IMR-90 (cell line): ENCODE measurements around the gene PDZK1. TPM values are rescaled to one million over a fixed set of nuclear protein-coding genes. Genes with fewer than 3 reads are reported as not detected.

Experiments
- ATAC-seq: fragments of 200-7000 bp; cut with Tn5 transposase; 2 replicates; pipeline ENCODE4 v1.9.1; 2020; ENCODE audit warnings: low read depth, mild to moderate bottlenecking, moderate library complexity
- BruUV-seq: library from RNA; stranded (reverse); fragments of 400-500 nt; replicated peaks from 2 replicates; lab custom pipeline; 2021; lab: Mats Ljungman, UMichigan
- CTCF ChIA-PET: fragments of 300-600 bp; formaldehyde crosslinking; extraction: SDS; loops from one replicate; lab custom pipeline; 2021; ENCODE audit warnings: antibody characterized with exemption; lab: Yijun Ruan, JAX
- POLR2A ChIA-PET: fragments of 300-600 bp; sonication (Branson Sonifier 250); formaldehyde crosslinking; loops from one replicate; lab custom pipeline; 2022; ENCODE audit warnings: antibody characterized with exemption; ENCODE audit not compliant: unreplicated experiment; lab: Charles Lee
- DNase-seq: peaks from one replicate; pipeline ENCODE4 v3.0.0; 2013
- H2AFZ ChIP-seq: replicated peaks from 2 replicates; pipeline ENCODE3; 2013; ENCODE audit warnings: low read length, mild to moderate bottlenecking; ENCODE audit not compliant: poor library complexity
- H2AK5ac ChIP-seq: 2 replicates; pipeline ENCODE4 v1.6.1; 2013; ENCODE audit warnings: low read depth, low read length, inconsistent platforms
- H2AK9ac ChIP-seq: replicated peaks from 2 replicates; pipeline ENCODE3; 2013; ENCODE audit warnings: mild to moderate bottlenecking, low read depth, low read length, moderate library complexity; ENCODE audit not compliant: poor library complexity
- H2BK120ac ChIP-seq: 2 replicates; pipeline ENCODE4 v1.6.1; 2013; ENCODE audit warnings: low read depth, low read length, inconsistent platforms
- H2BK15ac ChIP-seq: 3 replicates; pipeline ENCODE4 v1.6.1; 2013; ENCODE audit warnings: low read depth, low read length, inconsistent platforms
- H2BK20ac ChIP-seq: 2 replicates; pipeline ENCODE4 v1.6.1; 2013; ENCODE audit warnings: low read depth, mild to moderate bottlenecking, inconsistent platforms, low read length, moderate library complexity
- H2BK5ac ChIP-seq: 2 replicates; pipeline ENCODE4 v1.6.1; 2013; ENCODE audit warnings: mild to moderate bottlenecking, low read depth, low read length, inconsistent platforms; ENCODE audit not compliant: poor library complexity, severe bottlenecking
- H3K14ac ChIP-seq: replicated peaks from 2 replicates; pipeline ENCODE4 v1.6.1; 2013; ENCODE audit warnings: low read depth, low read length, inconsistent platforms
- H3K18ac ChIP-seq: 2 replicates; pipeline ENCODE4 v1.6.1; 2013; ENCODE audit warnings: low read depth, low read length, control low read depth
- H3K23ac ChIP-seq: 2 replicates; pipeline ENCODE4 v1.6.1; 2013; ENCODE audit warnings: low read depth, low read length, inconsistent platforms
- H3K27ac ChIP-seq: 2 replicates; pipeline ENCODE4 v1.5.1; 2013; ENCODE audit warnings: mild to moderate bottlenecking, control low read depth, low read length; ENCODE audit not compliant: insufficient read depth
- H3K27me3 ChIP-seq: 2 replicates; pipeline ENCODE4 v1.6.1; 2013; ENCODE audit warnings: low read length; ENCODE audit not compliant: control insufficient read depth, insufficient read depth
- H3K36me3 ChIP-seq: 2 replicates; pipeline ENCODE4 v1.6.1; 2013; ENCODE audit warnings: low read length, mixed read lengths; ENCODE audit not compliant: control insufficient read depth, insufficient read depth
- H3K4ac ChIP-seq: 2 replicates; pipeline ENCODE4 v1.6.1; 2013; ENCODE audit warnings: low read depth, low read length, inconsistent platforms
- H3K4me1 ChIP-seq: 2 replicates; pipeline ENCODE4 v1.6.1; 2013; ENCODE audit warnings: low read length, mixed read lengths; ENCODE audit not compliant: control insufficient read depth, insufficient read depth
- H3K4me2 ChIP-seq: 2 replicates; pipeline ENCODE4 v1.6.1; 2013; ENCODE audit warnings: low read depth, mild to moderate bottlenecking, control low read depth, low read length, moderate library complexity
- H3K4me3 ChIP-seq: 2 replicates; pipeline ENCODE4 v1.5.1; 2013; ENCODE audit warnings: low read depth, mild to moderate bottlenecking, control low read depth, low read length, moderate library complexity; ENCODE audit not compliant: insufficient read depth
- H3K56ac ChIP-seq: 2 replicates; pipeline ENCODE4 v1.6.1; 2013; ENCODE audit warnings: low read length, inconsistent platforms; ENCODE audit not compliant: insufficient read depth; ENCODE audit errors: extremely low read depth
- H3K79me1 ChIP-seq, 2 experiments: 2 replicates each; pipeline ENCODE4 v1.6.1; 2013; ENCODE audit warnings: low read length in 2 of 2, inconsistent platforms in 1 of 2, low read depth in 1 of 2
- H3K9ac ChIP-seq: 2 replicates; pipeline ENCODE4 v1.6.1; 2013; ENCODE audit warnings: low read depth, low read length, control low read depth
- H3K9me1 ChIP-seq: 2 replicates; pipeline ENCODE4 v1.6.1; 2013; ENCODE audit warnings: low read length, inconsistent platforms; ENCODE audit not compliant: insufficient read depth
- H3K9me3 ChIP-seq: 2 replicates; pipeline ENCODE4 v1.6.1; 2013; ENCODE audit warnings: low read length; ENCODE audit not compliant: control insufficient read depth, insufficient read depth
- H4K20me1 ChIP-seq: 2 replicates; pipeline ENCODE4 v1.6.1; 2013; ENCODE audit warnings: low read length, inconsistent platforms; ENCODE audit not compliant: insufficient read depth
- H4K5ac ChIP-seq: 2 replicates; pipeline ENCODE4 v1.6.1; 2013; ENCODE audit warnings: mild to moderate bottlenecking, low read depth, low read length, control low read depth
- H4K8ac ChIP-seq, 2 experiments: 2 replicates each; pipeline ENCODE4 v1.6.1; 2013; ENCODE audit warnings: low read depth in 2 of 2, low read length in 2 of 2, control low read depth in 1 of 2, inconsistent platforms in 1 of 2
- H4K91ac ChIP-seq: 2 replicates; pipeline ENCODE4 v1.6.1; 2013; ENCODE audit warnings: low read depth, low read length, inconsistent platforms; ENCODE audit not compliant: insufficient read depth
- CEBPB ChIP-seq: IDR thresholded peaks from 2 replicates; pipeline ENCODE4 v1.6.1; 2012; ENCODE audit warnings: low read depth, low read length, improper control_type of control experiment
- CHD1 ChIP-seq: IDR thresholded peaks from 2 replicates; pipeline ENCODE4 v1.6.1; 2012; ENCODE audit warnings: low read depth, low read length, improper control_type of control experiment
- FOS ChIP-seq: fragments of 150-350 bp; IDR thresholded peaks from 2 replicates; pipeline ENCODE4 v1.6.1; 2016; ENCODE audit warnings: low read depth, low read length
- MAFK ChIP-seq: IDR thresholded peaks from 2 replicates; pipeline ENCODE4 v1.6.1; 2012; ENCODE audit warnings: low read depth, low read length, improper control_type of control experiment
- MXI1 ChIP-seq: IDR thresholded peaks from 2 replicates; pipeline ENCODE4 v1.6.1; 2012; ENCODE audit warnings: low read depth, mild to moderate bottlenecking, low read length, moderate library complexity, borderline replicate concordance
- NFE2L2 ChIP-seq: fragments of 150-350 bp; IDR thresholded peaks from 2 replicates; pipeline ENCODE4 v1.6.1; 2016; ENCODE audit warnings: low read depth, mild to moderate bottlenecking, low read length
- POLR2A ChIP-seq: IDR thresholded peaks from 2 replicates; pipeline ENCODE4 v1.6.1; 2012; ENCODE audit warnings: mild to moderate bottlenecking, low read depth, low read length
- RAD21 ChIP-seq: IDR thresholded peaks from 2 replicates; pipeline ENCODE4 v1.6.1; 2012; ENCODE audit warnings: low read length, improper control_type of control experiment
- RCOR1 ChIP-seq: IDR thresholded peaks from 2 replicates; pipeline ENCODE4 v1.6.1; 2012; ENCODE audit warnings: mild to moderate bottlenecking, low read length, improper control_type of control experiment; ENCODE audit not compliant: insufficient replicate concordance
- RFX5 ChIP-seq: IDR thresholded peaks from 2 replicates; pipeline ENCODE4 v1.8.0; 2012; ENCODE audit warnings: low read depth, mild to moderate bottlenecking, low read length, moderate library complexity
- SMC3 ChIP-seq: fragments of 150-350 bp; IDR thresholded peaks from 2 replicates; pipeline ENCODE4 v1.6.1; 2016; ENCODE audit warnings: low read depth, mild to moderate bottlenecking, antibody characterized with exemption, low read length, moderate library complexity
- USF2 ChIP-seq: fragments of 150-350 bp; IDR thresholded peaks from 2 replicates; pipeline ENCODE4 v1.6.1; 2017; ENCODE audit warnings: mild to moderate bottlenecking, antibody characterized with exemption, low read length, low read depth
- WGBS, 2 experiments: methylation state at CpG; one replicate each; pipeline versions ENCODE4 v1.1.5 to v1.1.7; 2013; ENCODE audit warnings: missing lambda C conversion rate in 2 of 2; ENCODE audit not compliant: insufficient read length in 1 of 2; ENCODE audit errors: extremely low coverage in 2 of 2; 5-methylcytosine and 5-hydroxymethylcytosine counted together
- dilution Hi-C: fragments of 300-500 bp; cut with HindIII; formaldehyde crosslinking; loops from one replicate; pipeline ENCODE4 v1.14.3; 2018; ENCODE audit warnings: low sequenced_read_pairs; ENCODE audit not compliant: unreplicated experiment
- in situ Hi-C: fragments of 300-500 bp; cut with MboI; formaldehyde crosslinking; loops from 3 replicates; pipeline ENCODE4 v1.14.3; 2019; ENCODE audit warnings: low sequenced_read_pairs, inconsistent platforms, mixed read lengths
- intact Hi-C: fragments of 100-400 bp; cut with micrococcal nuclease; formaldehyde crosslinking; loops from 2 replicates; pipeline ENCODE4 v1.10.0; 2022
- polyA plus RNA-seq, 3 experiments: library from polyadenylated mRNA; depleted of rRNA; stranded (reverse); fragments of >200 nt; gene quantifications; 2 replicates each; pipeline ENCODE4 v1.2.3, GENCODE V29; 2012; ENCODE audit warnings: low replicate concordance in 1 of 3
- total RNA-seq: library from RNA; depleted of rRNA; stranded (reverse); fragments of >200 nt; gene quantifications from 2 replicates; pipeline ENCODE4 v1.2.3, GENCODE V29; 2012
- TF ChIP-seq, protein P1 (sequence below): fragments of 150-350 bp; IDR thresholded peaks from 2 replicates; pipeline ENCODE4 v1.6.1; 2016; ENCODE audit warnings: low read depth, mild to moderate bottlenecking, low read length, moderate library complexity, borderline replicate concordance

PDZK1 gene
- total and polyA plus RNA-seq, 2 of the 4 experiments (the other 2 are of a cell fraction), result 1.4 to 2.1 TPM

DNA sequence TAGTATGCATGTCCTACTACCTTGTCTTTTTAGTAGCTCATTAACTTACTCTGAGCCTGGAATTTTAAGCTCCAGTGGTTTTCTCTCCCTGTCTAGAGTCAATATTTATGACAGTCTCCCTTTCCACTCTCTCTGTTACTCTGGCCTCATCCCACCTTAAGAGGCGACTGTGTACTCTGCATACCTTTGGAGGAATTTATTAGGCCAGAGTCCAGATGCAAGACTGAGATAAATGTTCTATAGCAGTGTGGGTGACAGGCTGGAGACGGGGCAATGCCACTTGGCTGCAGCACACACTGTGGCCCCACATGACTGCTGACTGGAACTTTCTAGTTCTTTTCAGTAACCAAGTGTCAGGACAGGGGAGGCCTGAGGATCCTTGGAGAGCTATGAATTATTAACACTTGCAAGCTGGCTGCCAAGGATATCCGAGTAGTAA, 4.1 kb upstream of the PDZK1 start:
- no peak overlapping the region for H3K27ac ChIP-seq
- no peak overlapping the region; the same call in 1 of the 2 replicates for H3K23ac ChIP-seq
- no peak overlapping the region for H2BK15ac ChIP-seq
- H2AFZ ChIP-seq, result no peak overlapping the region
- no peaks in the 10 kb centered on the region for H3K27me3 ChIP-seq
- H3K36me3 ChIP-seq, result no peaks in the 10 kb centered on the region
- no peak overlapping the region for H2BK5ac ChIP-seq
- H3K9ac ChIP-seq, result no peak overlapping the region
- no peaks in the 10 kb centered on the region for H4K20me1 ChIP-seq
- no peak overlapping the region for H4K8ac ChIP-seq
- H2AK5ac ChIP-seq, result no peak overlapping the region
- in situ Hi-C loops (no loop called here), dilution Hi-C loops (no loop called here), intact Hi-C loops (no loop called here)
- ChIA-PET POLR2A (no interaction called here), CTCF (no interaction called here)
- H2BK20ac ChIP-seq, result no peak overlapping the region
- 60% methylated on average over 1 of the region's 3 CpGs; no CpG with 5 or more reads in 1 of the 2 experiments for WGBS, 2 experiments
- no peak overlapping the region for H3K4ac ChIP-seq
- no peak for ATAC-seq
- no peak overlapping the region for H3K56ac ChIP-seq
- H3K4me1 ChIP-seq, result peaks cover 18% of the 10 kb centered on the region
- no peak overlapping the region for H3K4me2 ChIP-seq
- TF ChIP-seq FOS (no peak), RFX5 (no peak), MAFK (no peak), SMC3 (no peak), NFE2L2 (no peak), RAD21 (no peak), CHD1 (no peak), USF2 (no peak), CEBPB (no peak), POLR2A (no peak), MXI1 (no peak), RCOR1 (no peak)
- TF ChIP-seq, protein P1, sequence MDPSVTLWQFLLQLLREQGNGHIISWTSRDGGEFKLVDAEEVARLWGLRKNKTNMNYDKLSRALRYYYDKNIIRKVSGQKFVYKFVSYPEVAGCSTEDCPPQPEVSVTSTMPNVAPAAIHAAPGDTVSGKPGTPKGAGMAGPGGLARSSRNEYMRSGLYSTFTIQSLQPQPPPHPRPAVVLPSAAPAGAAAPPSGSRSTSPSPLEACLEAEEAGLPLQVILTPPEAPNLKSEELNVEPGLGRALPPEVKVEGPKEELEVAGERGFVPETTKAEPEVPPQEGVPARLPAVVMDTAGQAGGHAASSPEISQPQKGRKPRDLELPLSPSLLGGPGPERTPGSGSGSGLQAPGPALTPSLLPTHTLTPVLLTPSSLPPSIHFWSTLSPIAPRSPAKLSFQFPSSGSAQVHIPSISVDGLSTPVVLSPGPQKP, result no peak
- H3K79me1 ChIP-seq, result no peaks in the 10 kb centered on the region
- H4K91ac ChIP-seq, result no peak overlapping the region
- no peak overlapping the region for H3K14ac ChIP-seq
- no TSS peak for BruUV-seq
- no peak overlapping the region for H2AK9ac ChIP-seq
- no peaks in the 10 kb centered on the region for H3K9me3 ChIP-seq
- peaks cover 15% of the 10 kb centered on the region for H3K9me1 ChIP-seq
- no peak overlapping the region for H3K4me3 ChIP-seq
- no peak overlapping the region for H4K5ac ChIP-seq
- DNase-seq, result no peak
- no peak overlapping the region for H2BK120ac ChIP-seq
- no peak overlapping the region for H3K18ac ChIP-seq
